ENCODE measurements around the gene METTL24. TPM values are rescaled to one million over a fixed set of nuclear protein-coding genes. Genes with fewer than 3 reads are reported as not detected.

METTL24 gene
- total and polyA plus RNA-seq, 3 experiments from 2014 or later, result 0.35 to 0.98 TPM; not detected in 1

- DNase-seq, result no peak
- Mint-ChIP-seq H3K9me3 (no peaks in the 10 kb centered on the region), H3K4me1 (no peaks in the 10 kb centered on the region), H3K36me3 (no peaks in the 10 kb centered on the region), H3K27ac (no peak overlapping the region), H3K4me3 (no peak overlapping the region), H3K27me3 (peaks cover 5 to 10% of the 10 kb centered on the region in 2 donors)
- no peaks in the 10 kb centered on the region for H3K27me3 ChIP-seq (ENCODE audit: insufficient read depth, low read length, poor library complexity, severe bottlenecking)
- no peak overlapping the region for H3K27ac ChIP-seq (ENCODE audit: low read depth, low read length)
- ChIA-PET CTCF (interaction anchor here (1.0 kb wide), 1 partner anchor 144 kb away, joined by 3 read pairs; no protein-coding TSS in a partner anchor), POLR2A (no interaction called here)
- H3K4me1 ChIP-seq (ENCODE audit: insufficient read depth, low read length), result no peaks in the 10 kb centered on the region
- no peaks in the 10 kb centered on the region for H3K36me3 ChIP-seq (ENCODE audit: insufficient read depth, low read length)
- H3K9me3 ChIP-seq (ENCODE audit: low read length), result no peaks in the 10 kb centered on the region
- no peak overlapping the region for H3K4me3 ChIP-seq (ENCODE audit: low read length)
Observed at GRCh38 chr6:110322151-110322873, 35.8 kb downstream of the METTL24 start.

DNA sequence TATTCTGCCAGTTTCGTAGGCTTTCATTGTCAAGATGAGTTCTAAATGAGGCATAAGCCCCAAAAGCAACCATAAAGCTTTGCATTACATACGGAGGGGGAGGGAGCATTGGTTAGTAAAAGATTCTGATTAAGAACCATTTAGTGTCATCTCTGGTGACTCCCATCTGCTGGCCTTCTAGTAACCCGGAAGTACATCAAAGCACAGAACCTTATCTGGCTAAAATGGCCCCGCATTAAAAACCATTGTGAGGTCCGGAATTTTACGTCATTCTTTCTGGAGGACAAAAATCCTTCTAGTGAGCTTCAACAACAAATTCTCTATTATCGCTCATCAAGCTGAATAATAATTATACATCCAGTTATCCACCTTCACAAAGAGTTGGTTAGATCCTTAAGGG, 37.8 kb downstream of the METTL24 start:
- Histone ChIP-seq H3K4me1 (ENCODE audit: insufficient read depth, low read length) (no peaks in the 10 kb centered on the region), H3K4me3 (ENCODE audit: low read length) (no peak overlapping the region), H3K27me3 (ENCODE audit: insufficient read depth, low read length, poor library complexity, severe bottlenecking) (no peaks in the 10 kb centered on the region), H3K27ac (ENCODE audit: low read depth, low read length) (no peak overlapping the region), H3K36me3 (ENCODE audit: insufficient read depth, low read length) (no peaks in the 10 kb centered on the region), H3K9me3 (ENCODE audit: low read length) (no peaks in the 10 kb centered on the region)
- no peak overlapping the region for H3K27ac Mint-ChIP-seq
- H3K4me3 Mint-ChIP-seq, result no peak overlapping the region
- DNase-seq, result no peak
- ChIA-PET POLR2A (no interaction called here), CTCF (no interaction called here)
- no peaks in the 10 kb centered on the region for H3K36me3 Mint-ChIP-seq
- H3K4me1 Mint-ChIP-seq, result no peaks in the 10 kb centered on the region
- H3K9me3 Mint-ChIP-seq, result no peaks in the 10 kb centered on the region
- peaks cover 8 to 9% of the 10 kb centered on the region in 2 donors for H3K27me3 Mint-ChIP-seq

DNA sequence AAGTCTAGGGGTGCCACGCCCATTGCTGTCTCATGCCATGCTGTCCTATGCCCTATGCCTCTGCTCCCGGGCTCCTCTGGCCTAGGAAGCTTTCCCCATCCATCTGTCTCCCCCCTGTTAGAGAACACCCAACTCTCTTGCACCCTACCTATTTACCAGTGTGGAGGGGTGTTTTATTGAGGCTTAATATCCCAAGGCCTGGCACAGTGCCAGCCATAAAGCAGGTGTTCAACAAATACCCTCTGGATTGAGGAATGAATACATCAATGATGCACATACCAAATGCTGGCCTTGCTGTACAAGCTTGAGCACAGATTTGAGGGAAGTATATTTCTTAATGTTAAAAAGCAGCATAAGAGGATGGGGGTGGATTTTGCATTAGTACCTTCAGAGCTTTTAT, 38.3 kb downstream of the METTL24 start:
- no peaks in the 10 kb centered on the region for H3K36me3 ChIP-seq (ENCODE audit: insufficient read depth, low read length)
- H3K27me3 Mint-ChIP-seq, result peaks cover 8 to 9% of the 10 kb centered on the region in 2 donors
- ChIA-PET POLR2A (no interaction called here), CTCF (no interaction called here)
- H3K9me3 ChIP-seq (ENCODE audit: low read length), result no peaks in the 10 kb centered on the region
- no peaks in the 10 kb centered on the region for H3K36me3 Mint-ChIP-seq
- H3K27ac ChIP-seq (ENCODE audit: low read depth, low read length), result no peak overlapping the region
- H3K27ac Mint-ChIP-seq, result no peak overlapping the region
- no peaks in the 10 kb centered on the region for H3K4me1 ChIP-seq (ENCODE audit: insufficient read depth, low read length)
- no peaks in the 10 kb centered on the region for H3K27me3 ChIP-seq (ENCODE audit: insufficient read depth, low read length, poor library complexity, severe bottlenecking)
- no peak overlapping the region for H3K4me3 ChIP-seq (ENCODE audit: low read length)
- no peak for DNase-seq
- no peaks in the 10 kb centered on the region for H3K9me3 Mint-ChIP-seq
- H3K4me1 Mint-ChIP-seq, result no peaks in the 10 kb centered on the region
- no peak overlapping the region for H3K4me3 Mint-ChIP-seq

DNA sequence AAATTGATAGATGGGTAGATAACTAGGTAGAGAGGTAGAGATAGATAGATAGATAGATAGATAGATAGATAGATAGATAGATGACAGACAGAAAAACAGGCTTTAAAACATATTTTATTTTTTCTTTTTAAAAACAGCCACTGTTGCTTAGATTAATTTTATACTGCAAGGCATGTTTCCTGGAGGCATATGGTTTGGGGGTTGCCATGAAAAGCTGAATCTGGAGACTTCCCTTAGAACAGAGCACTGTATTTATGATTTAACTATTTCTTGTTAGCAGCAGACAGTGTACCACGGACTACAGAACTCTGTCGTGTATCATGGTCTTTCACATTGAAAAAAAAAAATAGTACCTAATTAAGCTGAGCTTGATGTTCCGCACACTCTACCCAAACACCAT, 38.8 kb downstream of the METTL24 start:
- Histone ChIP-seq H3K27ac (ENCODE audit: low read depth, low read length) (no peak overlapping the region), H3K4me1 (ENCODE audit: insufficient read depth, low read length) (no peaks in the 10 kb centered on the region), H3K9me3 (ENCODE audit: low read length) (no peaks in the 10 kb centered on the region), H3K27me3 (ENCODE audit: insufficient read depth, low read length, poor library complexity, severe bottlenecking) (no peaks in the 10 kb centered on the region), H3K36me3 (ENCODE audit: insufficient read depth, low read length) (no peaks in the 10 kb centered on the region), H3K4me3 (ENCODE audit: low read length) (no peak overlapping the region)
- H3K9me3 Mint-ChIP-seq, result no peaks in the 10 kb centered on the region
- DNase-seq, result no peak
- ChIA-PET POLR2A (no interaction called here), CTCF (no interaction called here)
- H3K27ac Mint-ChIP-seq, result no peak overlapping the region
- H3K4me1 Mint-ChIP-seq, result no peaks in the 10 kb centered on the region
- H3K27me3 Mint-ChIP-seq, result peaks cover 8 to 9% of the 10 kb centered on the region in 2 donors
- no peaks in the 10 kb centered on the region for H3K36me3 Mint-ChIP-seq
- H3K4me3 Mint-ChIP-seq, result no peak overlapping the region

DNA sequence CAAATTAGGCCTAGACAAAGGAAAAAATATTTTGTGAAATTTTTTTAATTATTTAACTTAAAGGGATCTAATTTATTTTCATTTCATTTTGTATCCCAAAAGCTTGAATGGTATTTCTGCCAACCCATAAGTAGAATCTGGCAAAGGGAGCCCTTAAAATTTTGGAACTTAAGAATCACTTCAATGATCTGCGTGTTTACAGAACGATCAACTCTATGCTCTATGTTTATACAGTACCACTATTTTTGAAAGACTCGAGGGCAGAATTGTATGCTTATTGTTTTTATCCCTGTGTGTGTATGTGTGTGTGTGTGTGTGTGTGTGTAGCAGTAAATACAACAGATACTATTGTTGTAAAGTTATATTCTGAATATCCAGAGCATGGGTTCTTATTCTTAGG, 39.2 kb downstream of the METTL24 start:
- Histone ChIP-seq H3K9me3 (ENCODE audit: low read length) (no peaks in the 10 kb centered on the region), H3K4me3 (ENCODE audit: low read length) (no peak overlapping the region), H3K27ac (ENCODE audit: low read depth, low read length) (no peak overlapping the region), H3K4me1 (ENCODE audit: insufficient read depth, low read length) (no peaks in the 10 kb centered on the region), H3K36me3 (ENCODE audit: insufficient read depth, low read length) (no peaks in the 10 kb centered on the region), H3K27me3 (ENCODE audit: insufficient read depth, low read length, poor library complexity, severe bottlenecking) (no peaks in the 10 kb centered on the region)
- POLR2A ChIA-PET, result no interaction called here
- no peaks in the 10 kb centered on the region for H3K9me3 Mint-ChIP-seq
- H3K36me3 Mint-ChIP-seq, result no peaks in the 10 kb centered on the region
- DNase-seq, result no peak
- no peak overlapping the region for H3K27ac Mint-ChIP-seq
- H3K4me3 Mint-ChIP-seq, result no peak overlapping the region
- no peaks in the 10 kb centered on the region for H3K4me1 Mint-ChIP-seq
- CTCF ChIA-PET, result no interaction called here
- peaks cover 8 to 10% of the 10 kb centered on the region in 2 donors for H3K27me3 Mint-ChIP-seq

DNA sequence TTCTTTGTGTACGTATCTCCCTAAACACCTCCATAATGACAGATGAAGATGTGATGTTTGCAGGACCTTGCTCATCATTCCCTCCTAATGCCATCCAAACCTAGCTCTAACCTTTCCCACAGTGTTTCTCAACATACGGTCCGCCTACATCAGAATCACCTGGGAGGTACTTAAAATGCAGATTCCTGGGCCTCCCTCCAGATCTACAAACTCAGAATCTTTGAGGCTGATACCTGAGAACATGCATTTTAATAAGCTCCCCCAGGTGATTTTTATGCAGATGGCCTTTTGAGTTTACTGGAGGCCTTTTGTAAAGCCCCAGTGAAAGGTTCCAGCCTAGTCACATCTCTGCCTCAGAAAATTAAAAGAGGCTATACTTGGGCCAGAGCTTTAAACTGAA, 40.5 kb downstream of the METTL24 start:
- H3K27me3 ChIP-seq (ENCODE audit: insufficient read depth, low read length, poor library complexity, severe bottlenecking), result no peaks in the 10 kb centered on the region
- no peaks in the 10 kb centered on the region for H3K36me3 ChIP-seq (ENCODE audit: insufficient read depth, low read length)
- DNase-seq, result no peak
- no peak overlapping the region for H3K27ac Mint-ChIP-seq
- no peaks in the 10 kb centered on the region for H3K4me1 Mint-ChIP-seq
- ChIA-PET CTCF (no interaction called here), POLR2A (no interaction called here)
- no peak overlapping the region for H3K27ac ChIP-seq (ENCODE audit: low read depth, low read length)
- no peaks in the 10 kb centered on the region for H3K4me1 ChIP-seq (ENCODE audit: insufficient read depth, low read length)
- peaks cover 2 to 16% of the 10 kb centered on the region in 2 donors for H3K27me3 Mint-ChIP-seq
- no peaks in the 10 kb centered on the region for H3K9me3 Mint-ChIP-seq
- no peak overlapping the region for H3K4me3 Mint-ChIP-seq
- H3K4me3 ChIP-seq (ENCODE audit: low read length), result no peak overlapping the region
- H3K36me3 Mint-ChIP-seq, result no peaks in the 10 kb centered on the region
- H3K9me3 ChIP-seq (ENCODE audit: low read length), result no peaks in the 10 kb centered on the region

DNA sequence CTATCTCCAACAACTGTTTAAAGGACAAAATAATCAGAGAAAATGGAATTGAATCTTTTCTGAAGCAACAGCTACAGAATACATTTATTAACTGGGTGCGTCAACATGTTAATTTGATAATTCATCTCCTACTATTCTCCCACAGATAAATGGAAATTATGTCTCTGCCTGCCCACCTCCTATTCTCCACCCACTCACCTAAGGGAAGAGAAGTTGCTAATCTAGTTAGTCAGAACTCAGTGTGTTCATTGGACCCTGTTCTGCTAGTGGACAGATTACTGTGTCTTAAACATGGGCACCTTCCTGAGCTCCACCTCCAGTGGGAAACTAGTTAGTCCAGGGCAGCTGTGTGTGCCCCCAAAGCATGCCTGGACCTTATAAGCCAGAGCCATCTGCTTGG, 41.0 kb downstream of the METTL24 start:
- no peaks in the 10 kb centered on the region for H3K36me3 Mint-ChIP-seq
- ChIA-PET CTCF (no interaction called here), POLR2A (no interaction called here)
- Histone ChIP-seq H3K4me1 (ENCODE audit: insufficient read depth, low read length) (no peaks in the 10 kb centered on the region), H3K4me3 (ENCODE audit: low read length) (no peak overlapping the region), H3K27ac (ENCODE audit: low read depth, low read length) (no peak overlapping the region), H3K9me3 (ENCODE audit: low read length) (no peaks in the 10 kb centered on the region), H3K36me3 (ENCODE audit: insufficient read depth, low read length) (no peaks in the 10 kb centered on the region), H3K27me3 (ENCODE audit: insufficient read depth, low read length, poor library complexity, severe bottlenecking) (no peaks in the 10 kb centered on the region)
- H3K27me3 Mint-ChIP-seq, result peaks cover 2 to 16% of the 10 kb centered on the region in 2 donors
- no peaks in the 10 kb centered on the region for H3K4me1 Mint-ChIP-seq
- H3K27ac Mint-ChIP-seq, result no peak overlapping the region
- H3K9me3 Mint-ChIP-seq, result no peaks in the 10 kb centered on the region
- no peak for DNase-seq
- no peak overlapping the region for H3K4me3 Mint-ChIP-seq

- Mint-ChIP-seq H3K36me3 (no peaks in the 10 kb centered on the region), H3K9me3 (peaks cover 0 to 1% (median 0%) of the 10 kb centered on the region in 5 donors), H3K27ac (no peak overlapping the region), H3K4me3 (no peak overlapping the region), H3K4me1 (peaks cover 0 to 3% (median 2%) of the 10 kb centered on the region in 3 donors), H3K27me3 (peaks cover 1 to 16% of the 10 kb centered on the region in 2 donors)
- ChIA-PET CTCF (no interaction called here), POLR2A (no interaction called here)
- Histone ChIP-seq H3K4me1 (ENCODE audit: insufficient read depth, low read length) (no peaks in the 10 kb centered on the region), H3K4me3 (ENCODE audit: low read length) (no peak overlapping the region), H3K36me3 (ENCODE audit: insufficient read depth, low read length) (no peaks in the 10 kb centered on the region), H3K27me3 (ENCODE audit: insufficient read depth, low read length, poor library complexity, severe bottlenecking) (no peaks in the 10 kb centered on the region), H3K27ac (ENCODE audit: low read depth, low read length) (no peak overlapping the region), H3K9me3 (ENCODE audit: low read length) (no peaks in the 10 kb centered on the region)
- DNase-seq, result no peak
Observed at GRCh38 chr6:110315869-110316398, 42.2 kb downstream of the METTL24 start.

Measured in CD8-positive, alpha-beta memory T cell (primary cell).